HG02884 (cell line): ENCODE data around the gene GPRC5B.

ENCODE experiments used
- ATAC-seq: cut with Tn5 transposase; IDR thresholded peaks from one replicate; pipeline ENCODE4 v1.9.1; 2021; ENCODE audit warnings: mild to moderate bottlenecking, moderate library complexity; ENCODE audit not compliant: unreplicated experiment

The GPRC5B gene, protein sequence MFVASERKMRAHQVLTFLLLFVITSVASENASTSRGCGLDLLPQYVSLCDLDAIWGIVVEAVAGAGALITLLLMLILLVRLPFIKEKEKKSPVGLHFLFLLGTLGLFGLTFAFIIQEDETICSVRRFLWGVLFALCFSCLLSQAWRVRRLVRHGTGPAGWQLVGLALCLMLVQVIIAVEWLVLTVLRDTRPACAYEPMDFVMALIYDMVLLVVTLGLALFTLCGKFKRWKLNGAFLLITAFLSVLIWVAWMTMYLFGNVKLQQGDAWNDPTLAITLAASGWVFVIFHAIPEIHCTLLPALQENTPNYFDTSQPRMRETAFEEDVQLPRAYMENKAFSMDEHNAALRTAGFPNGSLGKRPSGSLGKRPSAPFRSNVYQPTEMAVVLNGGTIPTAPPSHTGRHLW

DNA sequence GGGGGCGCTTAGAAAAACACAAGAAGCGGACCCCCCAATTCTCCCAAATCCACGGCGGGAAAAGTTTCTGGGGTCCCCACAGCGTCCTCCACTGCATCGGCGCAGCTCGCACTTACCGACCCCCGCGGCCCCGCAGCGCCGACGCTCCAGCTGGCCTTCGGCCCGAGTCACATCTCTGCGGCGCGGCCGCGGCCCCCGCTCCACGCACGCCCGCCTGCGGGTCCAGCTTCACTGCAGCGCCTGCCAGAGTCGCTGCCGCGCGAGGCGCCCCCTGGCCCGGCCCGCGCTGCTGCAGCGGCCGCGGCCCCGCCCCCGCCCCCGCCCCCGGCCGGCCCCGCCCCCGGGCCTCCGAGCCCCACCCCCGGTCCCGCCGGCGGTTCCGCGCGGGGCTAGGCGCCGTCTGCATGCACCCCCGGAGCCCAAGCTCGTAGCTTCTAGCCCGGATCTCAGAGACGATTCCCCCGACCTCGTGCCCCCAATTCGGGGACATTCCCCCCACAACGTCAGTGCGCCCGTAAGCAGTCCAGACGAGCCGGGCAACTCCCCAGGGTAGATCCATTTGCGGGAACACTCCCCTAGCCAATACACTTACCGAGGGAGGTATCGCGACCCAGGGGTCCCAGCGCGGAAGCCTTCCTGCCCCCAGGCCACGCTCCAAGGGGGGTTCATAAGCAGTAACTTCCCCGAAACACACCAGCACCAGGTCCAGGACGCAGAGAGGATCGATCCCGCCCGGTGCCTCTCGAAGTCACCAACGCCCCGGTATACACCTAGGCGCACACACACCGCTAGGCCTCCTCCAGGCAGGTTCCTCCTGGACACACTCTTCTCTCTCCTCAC lies at the start of gene GPRC5B:
Gene GPRC5B, minus strand, starts transcription at position 238 of the 840 bp plus-strand sequence. CDS start 12,003 bp downstream, outside the sequence.
- no peak for ATAC-seq

DNA sequence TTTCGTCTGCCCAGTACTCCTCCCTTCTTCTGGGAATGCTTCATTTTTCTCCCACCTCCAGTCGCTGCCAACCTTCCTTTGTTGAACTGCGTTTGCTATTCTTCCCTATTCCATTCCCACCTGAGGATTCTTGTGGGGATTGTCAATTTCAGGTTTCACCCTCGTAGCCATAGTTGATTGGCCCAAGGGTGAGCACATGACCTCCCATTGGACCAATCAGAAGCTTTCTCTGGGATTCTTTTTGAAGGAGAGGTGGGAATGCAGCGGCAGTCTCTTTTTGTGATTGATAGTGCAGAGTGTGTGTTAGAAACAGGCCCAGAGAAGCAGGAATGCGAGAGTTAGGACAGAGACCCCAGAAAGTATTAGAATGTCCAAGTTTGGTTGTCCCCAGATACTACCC lies 49.1 kb upstream of the GPRC5B start:
- no peak for ATAC-seq

GRCh38 chr16:19929062-19929511 lies 44.4 kb upstream of the GPRC5B start:
- no peak for ATAC-seq

- ATAC-seq: no peak
Observed at GRCh38 chr16:19928432-19928831, 43.8 kb upstream of the GPRC5B start.

GRCh38 chr16:19926449-19927390 lies 42.1 kb upstream of the GPRC5B start:
- no peak for ATAC-seq

DNA sequence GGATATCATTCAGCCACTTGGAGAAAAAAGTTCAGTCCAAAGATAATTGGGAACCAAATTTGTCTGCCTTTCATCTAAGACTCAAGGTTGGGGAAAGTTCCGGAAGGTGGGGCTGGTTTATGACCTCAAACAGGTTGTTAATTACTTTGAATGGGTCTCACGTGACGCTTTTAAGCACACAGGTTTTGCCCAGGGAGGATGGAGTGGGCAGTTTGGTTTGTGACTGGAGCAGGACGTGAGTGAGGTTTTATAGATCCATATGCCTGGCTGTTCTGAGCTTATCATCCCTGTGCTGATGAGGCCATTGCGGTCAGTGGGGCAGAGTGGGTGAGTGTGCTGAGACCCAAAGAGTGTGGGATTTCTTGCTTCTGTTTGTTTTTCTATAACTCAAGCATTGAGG lies 38.7 kb upstream of the GPRC5B start:
- no peak for ATAC-seq

DNA sequence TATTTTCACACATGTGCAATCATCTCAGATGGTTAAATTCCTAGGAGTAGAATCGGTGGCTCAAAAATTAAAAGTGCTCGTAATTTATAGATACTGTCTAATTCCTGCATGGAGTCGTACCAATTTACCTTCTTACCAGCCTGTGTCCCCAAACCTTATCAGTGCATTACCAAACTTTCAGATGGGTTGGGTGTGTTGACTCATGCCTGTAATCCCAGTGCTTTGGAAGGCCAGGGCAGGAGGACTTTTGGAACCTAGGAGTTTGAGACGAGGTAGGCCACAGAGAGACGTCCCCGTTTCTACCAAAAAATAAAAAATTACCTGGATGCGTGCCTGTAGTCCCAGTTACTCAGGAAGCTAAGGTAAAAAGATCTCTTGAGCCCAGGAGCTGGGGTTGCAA lies 34.5 kb upstream of the GPRC5B start:
- ATAC-seq: no peak

DNA sequence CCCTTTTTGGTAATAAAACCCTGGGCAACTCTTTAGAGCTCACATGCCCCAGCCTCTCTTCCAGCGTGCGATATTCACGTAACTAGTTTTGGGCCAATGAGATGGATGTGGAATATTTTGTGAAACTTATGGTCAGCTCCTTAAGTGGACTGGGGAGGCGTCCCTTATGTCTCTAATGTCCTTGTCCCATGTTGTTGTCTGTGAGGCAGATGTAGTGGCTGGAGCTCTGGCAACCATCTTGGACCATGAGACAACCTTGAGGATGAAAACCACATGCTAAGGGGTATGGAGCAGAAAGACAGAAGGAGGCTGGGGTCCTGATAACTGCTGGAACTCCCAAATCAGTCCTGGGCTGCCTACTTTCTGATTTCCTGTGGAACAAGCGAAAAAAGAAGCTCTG lies 31.4 kb upstream of the GPRC5B start:
- no peak for ATAC-seq

- no peak for ATAC-seq
Observed at GRCh38 chr16:19914877-19915276, 30.2 kb upstream of the GPRC5B start.

GRCh38 chr16:19913340-19913645 lies 28.6 kb upstream of the GPRC5B start:
- ATAC-seq: no peak

DNA sequence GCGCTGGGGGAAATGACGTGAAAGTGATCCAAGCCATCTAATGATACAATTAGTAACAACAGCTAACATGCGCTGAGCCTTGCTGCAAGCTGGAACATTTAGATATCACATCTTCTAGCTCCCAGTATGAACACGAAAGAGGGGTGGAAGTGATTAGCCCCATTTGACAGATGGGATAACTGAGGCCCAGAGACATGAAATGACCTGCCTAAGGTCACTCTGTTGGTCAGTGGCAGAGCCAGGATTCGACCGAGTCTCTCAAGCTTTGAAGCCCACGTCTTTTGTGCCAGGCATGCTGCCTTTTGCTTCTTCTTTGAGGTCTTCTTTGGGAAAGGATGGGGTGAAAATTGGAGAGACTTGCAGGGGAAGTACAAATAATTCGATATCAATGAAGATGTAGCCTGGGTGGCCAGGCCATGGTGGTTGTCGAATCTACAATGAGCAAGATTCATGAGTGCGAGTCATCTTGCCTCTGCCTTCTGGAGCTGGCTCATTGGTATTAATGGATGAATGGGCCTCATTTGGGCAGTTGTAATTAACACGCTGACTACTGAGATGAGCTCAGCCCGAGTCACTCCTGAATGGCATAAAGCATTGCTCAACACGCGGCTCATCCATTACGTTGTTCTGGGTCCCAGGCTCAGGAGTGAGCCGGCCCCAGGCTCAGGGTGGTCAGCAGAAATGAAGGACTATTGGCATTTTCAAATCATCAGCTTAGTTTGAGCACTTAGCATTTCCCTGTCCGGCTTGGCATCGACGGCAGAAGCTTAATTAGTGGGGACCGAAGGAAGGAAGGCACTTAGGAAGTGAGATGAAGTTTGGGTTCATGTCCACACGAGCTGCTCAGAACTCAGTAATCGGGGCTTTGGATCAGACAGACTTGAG lies 28.0 kb upstream of the GPRC5B start:
- ATAC-seq: no peak

DNA sequence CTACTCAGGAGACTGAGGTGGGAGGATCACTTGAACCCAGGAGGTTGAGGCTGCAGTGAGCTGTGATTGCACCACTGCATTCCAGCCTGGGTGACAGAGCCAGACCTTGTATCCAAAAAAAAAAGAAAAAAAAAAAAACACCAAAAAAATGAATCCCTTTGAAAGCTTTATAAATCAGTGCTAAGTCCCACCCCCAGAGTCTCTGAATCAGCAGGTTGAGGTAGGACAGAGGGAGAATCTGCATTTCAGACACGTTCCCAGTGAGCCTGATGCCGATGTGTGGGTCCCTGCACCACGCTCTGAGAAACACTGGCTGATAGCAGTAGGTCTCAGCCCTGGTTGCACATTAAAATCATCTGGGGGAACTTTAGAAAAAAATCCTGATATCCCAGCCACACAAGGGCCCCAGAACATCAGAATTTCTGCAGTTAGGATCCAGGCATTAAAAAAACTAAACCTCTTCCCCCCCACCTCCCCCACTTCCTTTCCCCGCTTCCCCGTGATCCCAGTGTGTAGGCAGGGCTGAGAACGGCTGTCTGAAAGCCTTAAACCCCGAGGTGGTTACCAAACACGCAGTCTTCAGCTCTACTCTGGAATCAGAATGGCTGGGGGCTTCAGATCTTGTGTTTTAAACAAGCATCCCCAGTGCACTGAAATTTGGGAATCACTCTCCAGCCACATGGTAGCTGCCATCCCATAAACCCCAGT lies 27.3 kb upstream of the GPRC5B start:
- ATAC-seq: no peak

DNA sequence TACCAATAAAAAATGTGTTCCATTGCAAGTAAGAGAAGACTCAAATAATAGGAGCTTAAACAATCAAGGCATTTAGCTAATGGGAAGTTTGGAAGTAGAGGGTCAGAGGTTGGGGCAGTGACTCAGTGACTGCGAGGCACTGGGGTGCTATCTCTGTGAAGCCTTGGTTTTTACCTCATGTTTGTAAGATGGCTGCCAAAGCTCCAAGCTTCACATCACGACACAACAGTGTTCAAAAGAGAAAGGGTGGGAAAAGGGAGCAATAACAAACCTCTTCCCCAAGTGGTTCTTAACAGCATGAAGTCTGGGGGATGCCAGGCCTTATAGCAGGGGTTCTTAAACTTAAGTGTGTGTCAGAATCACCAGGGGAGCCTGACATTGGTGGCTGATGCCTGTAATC lies 26.6 kb upstream of the GPRC5B start:
- ATAC-seq: no peak

DNA sequence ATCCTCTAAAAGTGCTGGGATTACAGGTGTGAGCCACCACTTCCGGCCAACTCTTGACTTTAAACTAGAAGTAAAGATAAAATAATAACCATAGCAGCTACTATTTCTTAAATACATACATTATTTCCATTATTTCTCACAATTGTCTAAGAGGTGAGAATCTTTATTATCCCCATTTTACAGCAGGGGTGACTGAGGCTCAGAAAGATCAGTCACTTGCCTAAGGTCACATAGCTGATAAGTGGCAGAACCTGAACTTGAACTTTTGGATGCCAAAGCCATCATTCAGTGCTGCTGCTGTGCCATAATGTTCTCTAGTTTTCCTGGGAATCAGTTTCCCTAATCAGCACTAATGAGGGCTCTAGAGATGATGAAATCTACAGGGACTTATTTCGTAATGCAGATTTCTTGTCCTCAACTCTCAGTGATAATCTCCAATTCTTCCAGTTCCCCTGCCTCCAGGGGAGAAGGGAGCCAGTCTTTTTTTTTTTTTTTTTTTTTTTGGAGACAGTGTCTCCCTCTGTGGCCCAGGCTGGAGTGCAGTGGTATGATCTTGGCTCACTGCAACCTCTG lies 25.2 kb upstream of the GPRC5B start:
- no peak for ATAC-seq

DNA sequence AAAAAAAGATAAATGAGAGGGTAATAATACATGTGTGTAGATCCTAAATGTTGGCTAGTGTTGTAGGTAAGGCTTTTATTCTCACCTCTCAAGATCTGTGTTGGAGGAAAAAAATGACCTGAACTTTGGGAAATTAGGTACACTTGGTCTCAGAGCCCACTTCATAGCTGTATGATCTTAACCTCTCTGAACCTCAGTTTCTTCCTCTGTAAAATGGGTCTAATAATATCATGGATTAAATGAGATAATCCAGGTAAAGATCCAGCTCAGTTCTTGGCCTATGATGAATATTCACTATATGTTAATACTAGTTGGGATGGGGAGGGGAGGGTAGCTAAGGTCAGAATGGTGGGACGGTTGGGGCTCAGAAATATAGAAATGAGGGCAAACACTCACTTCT lies 24.3 kb upstream of the GPRC5B start:
- ATAC-seq: no peak

DNA sequence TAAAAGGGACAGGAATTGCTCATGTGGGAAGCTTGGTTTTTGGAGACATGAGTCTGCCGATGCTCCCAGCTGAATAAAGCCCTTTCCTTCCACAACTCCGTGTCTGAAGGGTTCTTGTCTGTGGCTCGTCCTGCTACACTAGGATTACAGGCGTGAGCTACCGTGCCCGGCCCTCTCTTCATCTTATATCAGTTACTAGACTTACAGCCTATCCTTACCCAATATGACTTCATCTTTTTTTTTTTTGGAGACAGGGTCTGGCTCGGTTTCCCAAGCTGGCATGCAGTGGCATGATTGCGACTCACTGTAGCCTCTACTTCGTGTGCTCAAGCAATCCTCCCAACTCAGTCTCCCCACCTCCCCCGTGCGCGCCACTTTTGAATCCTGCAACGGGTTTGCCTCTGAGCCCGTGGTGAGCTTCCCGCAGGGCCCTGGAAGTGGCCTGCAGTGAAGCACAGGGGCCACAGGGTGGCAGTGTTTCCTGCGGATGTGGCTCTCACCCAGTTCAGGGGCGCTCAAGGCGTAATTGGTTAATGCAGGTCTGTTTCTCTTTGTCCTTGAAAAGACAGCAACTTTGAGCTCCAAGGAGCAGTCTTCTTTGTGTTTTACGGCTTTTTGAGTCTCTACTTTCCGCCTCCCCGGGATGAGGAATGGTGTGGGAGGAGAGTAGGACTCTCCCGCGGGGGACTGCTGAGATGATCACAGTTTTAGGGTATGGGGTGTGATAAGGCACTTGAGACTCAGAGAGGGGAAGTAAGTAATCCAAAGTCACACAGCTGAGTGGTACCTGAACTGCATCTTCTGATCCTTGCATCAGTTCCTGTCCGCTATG lies 22.7 kb upstream of the GPRC5B start:
- no peak for ATAC-seq

DNA sequence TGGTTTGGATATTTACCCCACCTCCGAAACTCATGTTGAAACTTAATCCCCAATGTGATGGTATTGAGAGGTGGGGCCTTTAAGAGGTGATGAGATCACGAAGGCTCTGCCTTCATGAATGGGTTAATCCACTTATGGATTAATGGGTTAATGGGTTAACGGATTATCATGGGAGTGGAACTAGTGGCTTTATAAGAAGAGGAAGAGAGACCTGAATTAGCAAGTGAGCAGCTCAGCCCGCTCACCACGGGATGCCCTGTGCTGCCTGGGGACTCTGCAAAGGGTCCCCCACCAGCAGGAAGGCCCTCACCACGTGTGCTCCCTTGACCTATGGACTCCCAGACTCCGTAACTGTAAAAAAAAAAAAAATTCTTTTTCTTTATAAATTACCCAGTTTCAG lies 16.5 kb upstream of the GPRC5B start:
- no peak for ATAC-seq

GRCh38 chr16:19899605-19899955 lies 14.9 kb upstream of the GPRC5B start:
- ATAC-seq: no peak
